Dermis blood vessel endothelial cell (primary cell): ENCODE data around the gene VPS33B. TPM values are rescaled to one million over a fixed set of nuclear protein-coding genes. Genes with fewer than 3 reads are reported as not detected.

Source experiments
- total RNA-seq: library from RNA; depleted of rRNA; stranded (reverse); fragments of >200 nt; gene quantifications from 2 replicates; pipeline ENCODE4 v1.2.3, GENCODE V29; 2014

The VPS33B gene
- total RNA-seq, 1 donor from 2014 or later: 16.5 TPM

Other genes starting within 250 kb of the VPS33B start
- 67.2 and 136 TPM in 2 replicates for gene FURIN, start 154.0 kb downstream of the VPS33B start, total RNA-seq
- 110 and 134 TPM in 2 replicates for gene FES, start 138.1 kb downstream of the VPS33B start, total RNA-seq
- 23.1 and 38.7 TPM in 2 replicates for gene MAN2A2, start 119.3 kb downstream of the VPS33B start, total RNA-seq
- 16.3 and 16.7 TPM in 2 replicates for gene HDDC3, start 90.0 kb downstream of the VPS33B start, total RNA-seq
- gene UNC45A, start 87.3 kb downstream of the VPS33B start, total RNA-seq: 128 and 141 TPM in 2 replicates
- gene RCCD1, start 67.7 kb downstream of the VPS33B start, total RNA-seq: 6.8 and 12.4 TPM in 2 replicates
- gene PRC1, start 28.1 kb downstream of the VPS33B start, total RNA-seq: 83.0 and 274 TPM in 2 replicates
- 0.56 and 2.6 TPM in 2 replicates for gene SV2B, start 77.7 kb upstream of the VPS33B start, total RNA-seq